SK-N-SH treated with all-trans-retinoic acid at 6 μM for 48 hours (cell line): ENCODE results near the gene RBM33.

ENCODE experiments used
- ARNTL ChIP-seq: fragments of 450-650 bp; formaldehyde crosslinking; IDR thresholded peaks from 2 replicates; pipeline ENCODE4 v1.5.0; 2020; ENCODE audit warnings: low read depth, mild to moderate bottlenecking, moderate library complexity, borderline replicate concordance
- OSR1 ChIP-seq: fragments of 250-450 bp; sonication (Bioruptor Pico); IDR thresholded peaks from 2 replicates; pipeline ENCODE4 v1.8.0; 2022; ENCODE audit warnings: moderate library complexity, mild to moderate bottlenecking, inconsistent platforms
- PATZ1 ChIP-seq: fragments of 250-450 bp; sonication (Bioruptor Pico); IDR thresholded peaks from 2 replicates; pipeline ENCODE4 v1.8.0; 2020; ENCODE audit warnings: mild to moderate bottlenecking, moderate library complexity, borderline replicate concordance
- POU6F1 ChIP-seq: fragments of 250-450 bp; sonication (Bioruptor Pico); IDR thresholded peaks from 2 replicates; pipeline ENCODE4 v1.8.0; 2021; ENCODE audit warnings: low read depth, mild to moderate bottlenecking, moderate library complexity, borderline replicate concordance
- PPARA ChIP-seq: fragments of 250-450 bp; sonication (Bioruptor Pico); IDR thresholded peaks from 2 replicates; pipeline ENCODE4 v1.5.0; 2020; ENCODE audit warnings: mild to moderate bottlenecking, borderline replicate concordance
- TCF4 ChIP-seq: fragments of 250-450 bp; sonication (Bioruptor Pico); IDR thresholded peaks from 2 replicates; pipeline ENCODE4 v1.8.0; 2021; ENCODE audit warnings: mild to moderate bottlenecking, moderate library complexity, borderline replicate concordance
- TOX ChIP-seq: fragments of 250-450 bp; sonication (Bioruptor Pico); IDR thresholded peaks from 2 replicates; pipeline ENCODE4 v1.8.0; 2021; ENCODE audit warnings: mild to moderate bottlenecking, moderate library complexity, borderline replicate concordance
- ZC3H10 ChIP-seq: fragments of 250-450 bp; sonication (Bioruptor Pico); IDR thresholded peaks from 2 replicates; pipeline ENCODE4 v1.5.1; 2021; ENCODE audit warnings: mild to moderate bottlenecking, moderate library complexity
- ZFP3 ChIP-seq: fragments of 250-450 bp; sonication (Bioruptor Pico); IDR thresholded peaks from 2 replicates; pipeline ENCODE4 v1.5.0; 2020; ENCODE audit warnings: mild to moderate bottlenecking, moderate library complexity
- ZFP30 ChIP-seq: fragments of 450-650 bp; formaldehyde crosslinking; IDR thresholded peaks from 2 replicates; pipeline ENCODE4 v1.5.0; 2022; ENCODE audit warnings: mild to moderate bottlenecking, moderate library complexity
- ZNF70 ChIP-seq: fragments of 450-650 bp; formaldehyde crosslinking; IDR thresholded peaks from 2 replicates; pipeline ENCODE4 v1.5.0; 2020; ENCODE audit warnings: mild to moderate bottlenecking, moderate library complexity
- ZNF8 ChIP-seq: fragments of 450-650 bp; formaldehyde crosslinking; IDR thresholded peaks from 2 replicates; pipeline ENCODE4 v1.5.0; 2020; ENCODE audit warnings: mild to moderate bottlenecking, moderate library complexity

DNA sequence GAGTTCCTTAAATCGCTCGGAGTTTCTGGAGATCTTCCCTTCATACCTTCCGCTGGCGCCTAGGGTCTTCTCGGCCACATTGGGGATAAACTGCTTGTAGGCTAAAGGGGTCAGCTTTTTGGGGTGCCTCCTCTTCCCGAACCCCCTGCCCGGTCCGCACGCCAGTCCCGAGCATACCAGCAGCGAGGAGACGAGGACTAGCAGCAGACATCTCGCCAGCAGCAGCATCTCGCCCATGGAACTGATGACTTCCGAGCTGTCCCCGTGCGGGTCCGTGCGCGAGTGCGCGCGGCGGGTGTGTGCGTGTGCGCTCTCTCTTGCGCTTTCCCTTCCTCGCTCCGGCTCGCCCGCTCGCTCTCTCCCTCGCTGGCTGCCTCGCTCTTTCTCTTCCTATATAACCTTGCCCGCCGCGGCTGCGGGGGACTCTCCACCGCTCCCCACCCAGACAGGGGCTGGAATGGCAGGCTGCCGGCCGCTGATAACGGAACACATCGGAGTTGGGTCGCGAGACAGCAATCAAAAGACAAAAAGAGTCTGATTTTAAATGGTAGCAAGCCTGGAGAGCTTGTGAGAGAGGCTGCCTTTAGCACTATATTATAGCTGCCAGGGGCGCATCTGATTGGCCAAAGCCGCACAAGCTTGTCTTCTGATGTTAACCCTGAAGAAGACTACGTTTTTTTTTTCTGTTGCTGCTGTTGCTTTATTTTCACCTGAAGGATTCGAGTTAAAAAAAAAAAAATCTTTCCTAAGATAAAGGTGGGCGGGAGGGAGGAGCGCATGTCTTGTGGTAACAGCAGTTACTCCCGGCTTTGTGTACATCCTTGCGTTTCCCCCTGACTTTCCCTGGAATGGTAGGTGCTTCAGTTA lies 167.7 kb downstream of the RBM33 start, which contains the start of gene SHH:
- no peak for TF ChIP-seq ZFP30 (CRISPR knock-in tag)
- no peak for TF ChIP-seq PATZ1
- no peak for TF ChIP-seq POU6F1 (CRISPR knock-in tag)
- TF ChIP-seq TOX: no peak
- TF ChIP-seq ZC3H10: no peak
- no peak for TF ChIP-seq TCF4 (CRISPR knock-in tag)
- TF ChIP-seq ZNF70 (CRISPR knock-in tag): no peak
- TF ChIP-seq ARNTL (CRISPR knock-in tag): no peak
- no peak for TF ChIP-seq OSR1 (CRISPR knock-in tag)
- TF ChIP-seq ZNF8: no peak
- TF ChIP-seq PPARA (CRISPR knock-in tag): no peak
- TF ChIP-seq ZFP3 (CRISPR knock-in tag): no peak
